HepG2 (cell line): ENCODE data around the gene PTCD3. TPM values are rescaled to one million over a fixed set of nuclear protein-coding genes. Genes with fewer than 3 reads are reported as not detected.

Source experiments
- ATAC-seq: fragments of 200-7000 bp; cut with Tn5 transposase; 3 replicates; pipeline ENCODE4 v1.9.1; 2020; ENCODE audit warnings: mild to moderate bottlenecking, moderate library complexity
- BruUV-seq: library from RNA; stranded (reverse); fragments of 400-500 nt; replicated peaks from 2 replicates; lab custom pipeline; 2021; lab: Mats Ljungman, UMichigan
- CTCF ChIA-PET: fragments of 300-600 bp; formaldehyde crosslinking; extraction: SDS; loops from one replicate; lab custom pipeline; 2021; ENCODE audit warnings: low total read pairs, inconsistent platforms, low intra/inter-chr PET ratio; lab: Yijun Ruan, JAX
- POLR2A ChIA-PET: fragments of 350-600 bp; sonication (Branson Sonifier 250); formaldehyde crosslinking; loops from one replicate; lab custom pipeline; 2020; ENCODE audit warnings: antibody characterized with exemption, inconsistent platforms; lab: Yijun Ruan, JAX
- DNase-seq: peaks from one replicate; pipeline ENCODE4 v3.0.0-alpha.2; 2015; ENCODE audit warnings: low spot score
- FAIRE-seq: peaks from 3 replicates; lab custom pipeline; 2011; peaks lifted over from hg19 to GRCh38; lab: Jason Lieb, UNC
- H2AFZ ChIP-seq: one replicate; pipeline ENCODE4 v1.6.1; 2011; ENCODE audit warnings: low read length, inconsistent platforms
- H3K27ac ChIP-seq: fragments of 300-600 bp; 3 replicates; pipeline ENCODE4 v1.8.0; 2011; ENCODE audit warnings: mixed run types, mild to moderate bottlenecking, mixed read lengths, low read length, inconsistent platforms; ENCODE audit not compliant: insufficient read depth; ENCODE audit errors: extremely low read length
- H3K27me3 ChIP-seq, 2 experiments: fragments of 200-600 bp in 1 of 2; 2 replicates in 1 of 2; 3 replicates in 1 of 2; pipeline versions ENCODE4 v1.6.0 to v1.8.0; 2011; ENCODE audit warnings: low read length in 2 of 2, mild to moderate bottlenecking in 2 of 2, moderate library complexity in 2 of 2, inconsistent platforms in 1 of 2; ENCODE audit not compliant: insufficient read depth in 2 of 2, control insufficient read depth in 1 of 2
- H3K36me3 ChIP-seq, 2 experiments: fragments of 200-600 bp in 1 of 2; replicated peaks in 1 of 2; 2 replicates in 1 of 2; 3 replicates in 1 of 2; pipeline versions ENCODE4 v1.5.1 to v1.8.0; 2011; ENCODE audit warnings: low read length in 2 of 2, inconsistent platforms in 1 of 2; ENCODE audit not compliant: insufficient read depth in 2 of 2, control insufficient read depth in 1 of 2
- H3K4me1 ChIP-seq: 2 replicates; pipeline ENCODE4 v1.5.1; 2012; ENCODE audit warnings: low read length, inconsistent platforms; ENCODE audit not compliant: insufficient read depth
- H3K4me2 ChIP-seq: 2 replicates; pipeline ENCODE4 v1.6.0; 2011; ENCODE audit warnings: low read depth, low read length, inconsistent platforms
- H3K4me3 ChIP-seq, 3 experiments: fragments of 200-600 bp in 1 of 3; sonication (generic), shearing (Covaris generic) in 1 of 3; replicated peaks in 1 of 3; 2 replicates each; pipeline ENCODE4 v1.5.1; 2011 to 2016; ENCODE audit warnings: low read length in 3 of 3, inconsistent platforms in 2 of 3, low read depth in 2 of 3, mild to moderate bottlenecking in 2 of 3, control low read depth in 1 of 3, mixed read lengths in 1 of 3; ENCODE audit not compliant: insufficient read depth in 1 of 3
- H3K79me2 ChIP-seq: one replicate; pipeline ENCODE4 v1.6.1; 2011; ENCODE audit warnings: low read length, inconsistent platforms; ENCODE audit not compliant: insufficient read depth
- H3K9ac ChIP-seq: 2 replicates; pipeline ENCODE4 v1.6.0; 2011; ENCODE audit warnings: mild to moderate bottlenecking, low read depth, low read length, inconsistent platforms; ENCODE audit not compliant: insufficient read depth
- H3K9me3 ChIP-seq: 2 replicates; pipeline ENCODE4 v1.5.1; 2012; ENCODE audit warnings: mild to moderate bottlenecking, low read length
- H4K20me1 ChIP-seq: 2 replicates; pipeline ENCODE4 v1.6.0; 2011; ENCODE audit warnings: inconsistent platforms, mild to moderate bottlenecking, low read length, moderate library complexity; ENCODE audit not compliant: insufficient read depth
- NCOA5 ChIP-seq: sonication (generic); formaldehyde crosslinking; IDR thresholded peaks from 2 replicates; pipeline ENCODE4 v1.4.0; 2020; ENCODE audit warnings: missing genetic modification reagents
- ZBTB34 ChIP-seq: sonication (generic); formaldehyde crosslinking; IDR thresholded peaks from 2 replicates; pipeline ENCODE4 v1.8.0; 2022; ENCODE audit warnings: mild to moderate bottlenecking, missing genetic modification reagents
- ZKSCAN1 ChIP-seq: fragments of 150-350 bp; IDR thresholded peaks from 2 replicates; pipeline ENCODE4 v1.6.1; 2014; ENCODE audit warnings: low read length
- ZNF589 ChIP-seq: sonication (generic); formaldehyde crosslinking; conservative IDR thresholded peaks from 2 replicates; pipeline ENCODE4 v1.8.0; 2022; ENCODE audit warnings: mild to moderate bottlenecking, moderate library complexity, missing genetic modification reagents
- ZNF720 ChIP-seq: sonication (generic); formaldehyde crosslinking; IDR thresholded peaks from 2 replicates; pipeline ENCODE4 v1.4.0; 2020; ENCODE audit warnings: missing genetic modification reagents
- WGBS: methylation state at CpG from one replicate; pipeline ENCODE4 v1.1.6; 2017; ENCODE audit warnings: low lambda C conversion rate; 5-methylcytosine and 5-hydroxymethylcytosine counted together
- in situ Hi-C: cut with HindIII; loops from 2 replicates; pipeline ENCODE4 v1.10.0; 2017; ENCODE audit warnings: low pct_unique_long_range_greater_than_20kb; ENCODE audit not compliant: extremely low pct_ligation_motif_present
- intact Hi-C: fragments of 100-400 bp; cut with micrococcal nuclease; formaldehyde crosslinking; loops from one replicate; pipeline ENCODE4 v1.10.0; 2022; ENCODE audit not compliant: unreplicated experiment
- polyA plus RNA-seq, 8 experiments: library from polyadenylated mRNA; depleted of rRNA in 3 of 8; stranded (reverse) in 7 of 8; unstranded in 1 of 8; fragments of >200 nt; fragmentation: Illumina TruSeq in 4 of 8; extraction: Trizol in 4 of 8; gene quantifications; 2 replicates each; pipeline versions ENCODE4 v1.2.1 to v1.2.3, GENCODE V29; 2011 to 2016; ENCODE audit warnings: low read depth in 4 of 8, missing spikeins in 1 of 8, mixed read lengths in 1 of 8; ENCODE audit not compliant: insufficient read depth in 1 of 8
- total RNA-seq, 5 experiments: library from RNA; depleted of rRNA; stranded (reverse); fragments of >200 nt; fragmentation: Illumina TruSeq; extraction: Trizol; gene quantifications; 2 replicates each; pipeline ENCODE4 v1.2.3, GENCODE V29; 2016; ENCODE audit warnings: low read depth in 1 of 5

Gene PTCD3
- total and polyA plus RNA-seq, 2 of the 13 experiments (the other 11 are each of a cell fraction or from before 2014, with no cell fraction given): 124 to 309 TPM

GRCh38 chr2:86072271-86072858, 33.7 kb upstream of the PTCD3 start:
- Histone ChIP-seq H3K9me3 (no peaks in the 10 kb centered on the region), H3K27ac (no peak overlapping the region), H2AFZ (no peak overlapping the region), H4K20me1 (no peaks in the 10 kb centered on the region), H3K9ac (no peak overlapping the region), H3K4me1 (no peaks in the 10 kb centered on the region), H3K79me2 (no peaks in the 10 kb centered on the region), H3K4me3 (no peak overlapping the region), H3K27me3 (no peaks in the 10 kb centered on the region), H3K4me2 (no peak overlapping the region), H3K36me3 (peaks cover 53 to 92% of the 10 kb centered on the region in 2 experiments)
- TF ChIP-seq ZKSCAN1: no peak
- no peak for TF ChIP-seq NCOA5 (CRISPR knock-in tag)
- no peak for TF ChIP-seq ZBTB34 (CRISPR knock-in tag)
- TF ChIP-seq ZNF589 (CRISPR knock-in tag): no peak
- no TSS peak for BruUV-seq
- WGBS: 98% methylated on average over 9 of the region's 9 CpGs
- FAIRE-seq: no peak
- intact Hi-C loops: no loop called here
- no peak for ATAC-seq
- CTCF ChIA-PET: no interaction called here
- in situ Hi-C loops: loop anchor here (10.0 kb wide), 1 partner anchor 338 kb away; no protein-coding TSS in a partner anchor
- POLR2A ChIA-PET: no interaction called here
- no peak for DNase-seq

GRCh38 chr2:86073225-86073624, 32.8 kb upstream of the PTCD3 start:
- no TSS peak for BruUV-seq
- Histone ChIP-seq H3K4me1 (no peaks in the 10 kb centered on the region), H3K79me2 (no peaks in the 10 kb centered on the region), H3K9me3 (no peaks in the 10 kb centered on the region), H2AFZ (no peak overlapping the region), H3K27ac (no peak overlapping the region), H3K27me3 (no peaks in the 10 kb centered on the region), H3K9ac (no peak overlapping the region), H3K36me3 (peaks cover 55 to 94% of the 10 kb centered on the region in 2 experiments), H3K4me2 (no peak overlapping the region), H3K4me3 (no peak overlapping the region), H4K20me1 (no peaks in the 10 kb centered on the region)
- intact Hi-C loops: no loop called here
- DNase-seq (no peak), ATAC-seq (no peak), FAIRE-seq (no peak)
- in situ Hi-C loops: loop anchor here (10.0 kb wide), 1 partner anchor 338 kb away; no protein-coding TSS in a partner anchor
- ChIA-PET POLR2A (no interaction called here), CTCF (no interaction called here)
- WGBS: 100% methylated on average over 1 of the region's 1 CpG
- TF ChIP-seq ZNF720 (CRISPR knock-in tag): no peak
